ENCODE results near the gene DDX18.
"Not testable (repeated sequence)": the region's sequence is repeated elsewhere in the genome, so short reads cannot be mapped to it uniquely, and the experiment has no call there.

The DDX18 gene

GRCh38 chr2:117814417-117815264 is at the start of gene DDX18:
TSS of gene DDX18 (plus strand) at chr2:117814691. CDS start at chr2:117814778, 87 bp downstream.
- DNase-seq (ENCODE audit: low read depth, low spot score), result peak; percentile 99

- DNase-seq (ENCODE audit: low read depth, low spot score), result no peak
Observed at GRCh38 chr2:117770730-117771129, 43.8 kb upstream of the DDX18 start.

- peak; percentile 54 for DNase-seq (ENCODE audit: low read depth, low spot score)
Observed at GRCh38 chr2:117771969-117772630, 42.4 kb upstream of the DDX18 start.

- no peak for DNase-seq (ENCODE audit: low read depth, low spot score)
Observed at GRCh38 chr2:117774716-117775115, 39.8 kb upstream of the DDX18 start.

GRCh38 chr2:117775703-117776219 is 38.7 kb upstream of the DDX18 start:
- no peak for DNase-seq (ENCODE audit: low read depth, low spot score)

GRCh38 chr2:117776888-117777287 is 37.6 kb upstream of the DDX18 start:
- DNase-seq (ENCODE audit: low read depth, low spot score), result no peak

GRCh38 chr2:117785740-117786139 is 28.8 kb upstream of the DDX18 start:
- DNase-seq (ENCODE audit: low read depth, low spot score), result peak; percentile 64

- no peak for DNase-seq (ENCODE audit: low read depth, low spot score)
Observed at GRCh38 chr2:117786520-117786919, 28.0 kb upstream of the DDX18 start.

GRCh38 chr2:117789505-117789904 is 25.0 kb upstream of the DDX18 start:
- DNase-seq (ENCODE audit: low read depth, low spot score), result no peak

- DNase-seq (ENCODE audit: low read depth, low spot score), result peak; percentile 51
Observed at GRCh38 chr2:117794668-117795067, 19.8 kb upstream of the DDX18 start.

GRCh38 chr2:117801826-117802225 is 12.7 kb upstream of the DDX18 start:
- DNase-seq (ENCODE audit: low read depth, low spot score), result no peak

- DNase-seq (ENCODE audit: low read depth, low spot score), result not testable (repeated sequence)
Observed at GRCh38 chr2:117803644-117804325, 10.7 kb upstream of the DDX18 start.

- no peak for DNase-seq (ENCODE audit: low read depth, low spot score)
Observed at GRCh38 chr2:117812443-117812842, 2.0 kb upstream of the DDX18 start.

GRCh38 chr2:117815946-117816345 is 1.5 kb downstream of the DDX18 start:
- DNase-seq (ENCODE audit: low read depth, low spot score), result no peak

GRCh38 chr2:117818921-117819320 is 4.4 kb downstream of the DDX18 start:
- DNase-seq (ENCODE audit: low read depth, low spot score), result no peak

- no peak for DNase-seq (ENCODE audit: low read depth, low spot score)
Observed at GRCh38 chr2:117820444-117820843, 6.0 kb downstream of the DDX18 start.

GRCh38 chr2:117825437-117825836 is 10.9 kb downstream of the DDX18 start:
- DNase-seq (ENCODE audit: low read depth, low spot score), result no peak

- not testable (repeated sequence) for DNase-seq (ENCODE audit: low read depth, low spot score)
Observed at GRCh38 chr2:117827464-117827863, 13.0 kb downstream of the DDX18 start.

- DNase-seq (ENCODE audit: low read depth, low spot score), result no peak
Observed at GRCh38 chr2:117828870-117829269, 14.4 kb downstream of the DDX18 start.

GRCh38 chr2:117832332-117832731 is 17.8 kb downstream of the DDX18 start:
- no peak for DNase-seq (ENCODE audit: low read depth, low spot score)

- peak; percentile 73 for DNase-seq (ENCODE audit: low read depth, low spot score)
Observed at GRCh38 chr2:117832905-117833613, 18.6 kb downstream of the DDX18 start.

Data from astrocyte of the hippocampus (primary cell).